Trophoblast cell (in vitro differentiated cells and primary cell): ENCODE results near the gene RGS7.

Experiments
- DNase-seq, 2 donors: peaks; one replicate each; pipeline ENCODE4 v3.0.0-alpha.2; 2016
- H2AFZ ChIP-seq: 2 replicates; pipeline ENCODE4 v1.6.1; 2013; ENCODE audit warnings: low read length, moderate library complexity, mild to moderate bottlenecking; ENCODE audit not compliant: insufficient read depth, poor library complexity
- H2AK5ac ChIP-seq: 2 replicates; pipeline ENCODE4 v1.6.1; 2013; ENCODE audit warnings: mild to moderate bottlenecking, low read length
- H2BK120ac ChIP-seq: 2 replicates; pipeline ENCODE4 v1.6.1; 2013; ENCODE audit warnings: low read length, mild to moderate bottlenecking, moderate library complexity; ENCODE audit not compliant: insufficient read depth, poor library complexity
- H2BK12ac ChIP-seq: 2 replicates; pipeline ENCODE4 v1.6.1; 2013; ENCODE audit warnings: mild to moderate bottlenecking, low read length, moderate library complexity
- H2BK5ac ChIP-seq: 2 replicates; pipeline ENCODE4 v1.6.1; 2013; ENCODE audit warnings: low read length, low read depth, moderate library complexity, mild to moderate bottlenecking; ENCODE audit not compliant: poor library complexity
- H3K14ac ChIP-seq: 2 replicates; pipeline ENCODE4 v1.6.1; 2013; ENCODE audit warnings: mild to moderate bottlenecking, low read length
- H3K18ac ChIP-seq: 2 replicates; pipeline ENCODE4 v1.6.1; 2013; ENCODE audit warnings: mild to moderate bottlenecking, low read length
- H3K23ac ChIP-seq: 2 replicates; pipeline ENCODE4 v1.6.1; 2013; ENCODE audit warnings: low read length
- H3K27ac ChIP-seq: 2 replicates; pipeline ENCODE4 v1.5.1; 2013; ENCODE audit warnings: low read depth, mild to moderate bottlenecking, inconsistent platforms, low read length, moderate library complexity
- H3K27me3 ChIP-seq: 2 replicates; pipeline ENCODE4 v1.6.1; 2013; ENCODE audit warnings: inconsistent platforms, mild to moderate bottlenecking, low read length, moderate library complexity; ENCODE audit not compliant: insufficient read depth
- H3K36me3 ChIP-seq, 2 experiments: 1 replicate in 1 of 2; 2 replicates in 1 of 2; pipeline ENCODE4 v1.6.1; 2013; ENCODE audit warnings: low read length in 2 of 2, mild to moderate bottlenecking in 2 of 2, moderate library complexity in 1 of 2; ENCODE audit not compliant: insufficient read depth in 2 of 2, control insufficient read depth in 1 of 2
- H3K4ac ChIP-seq: 2 replicates; pipeline ENCODE4 v1.6.1; 2013; ENCODE audit warnings: low read depth, mild to moderate bottlenecking, low read length, moderate library complexity
- H3K4me1 ChIP-seq, 2 experiments: 1 replicate in 1 of 2; 2 replicates in 1 of 2; pipeline ENCODE4 v1.6.1; 2013; ENCODE audit warnings: low read length in 2 of 2, mild to moderate bottlenecking in 2 of 2, moderate library complexity in 1 of 2; ENCODE audit not compliant: insufficient read depth in 2 of 2, control insufficient read depth in 1 of 2
- H3K4me2 ChIP-seq: 2 replicates; pipeline ENCODE4 v1.6.1; 2013; ENCODE audit warnings: inconsistent platforms, mild to moderate bottlenecking, low read length, moderate library complexity
- H3K4me3 ChIP-seq: 2 replicates; pipeline ENCODE4 v1.5.1; 2013; ENCODE audit warnings: mild to moderate bottlenecking, low read depth, low read length, inconsistent platforms
- H3K79me1 ChIP-seq: one replicate; pipeline ENCODE4 v1.6.1; 2013; ENCODE audit warnings: low read length
- H3K79me2 ChIP-seq: 2 replicates; pipeline ENCODE4 v1.6.1; 2013; ENCODE audit warnings: low read length, mild to moderate bottlenecking; ENCODE audit not compliant: control insufficient read depth, insufficient read depth, poor library complexity
- H3K9ac ChIP-seq: 2 replicates; pipeline ENCODE4 v1.6.1; 2013; ENCODE audit warnings: mild to moderate bottlenecking, low read length
- H3K9me3 ChIP-seq: 2 replicates; pipeline ENCODE4 v1.6.1; 2013; ENCODE audit warnings: low read depth, mild to moderate bottlenecking, control low read depth, inconsistent platforms, low read length; ENCODE audit not compliant: insufficient read depth
- H4K12ac ChIP-seq: 2 replicates; pipeline ENCODE4 v1.6.1; 2013; ENCODE audit warnings: low read depth, mild to moderate bottlenecking, low read length, moderate library complexity
- H4K8ac ChIP-seq: 2 replicates; pipeline ENCODE4 v1.6.1; 2013; ENCODE audit warnings: low read depth, mild to moderate bottlenecking, low read length, moderate library complexity
- H4K91ac ChIP-seq: one replicate; pipeline ENCODE4 v1.6.1; 2013; ENCODE audit warnings: low read depth, mild to moderate bottlenecking, low read length, moderate library complexity
- WGBS: extraction: QIAGEN DNeasy Blood & Tissue Kit; methylation state at CpG from one replicate; pipeline ENCODE4 v1.1.7; 2013; ENCODE audit warnings: missing lambda C conversion rate; ENCODE audit not compliant: insufficient read length, insufficient coverage; ENCODE audit errors: extremely low coverage; 5-methylcytosine and 5-hydroxymethylcytosine counted together

Gene RGS7

DNA sequence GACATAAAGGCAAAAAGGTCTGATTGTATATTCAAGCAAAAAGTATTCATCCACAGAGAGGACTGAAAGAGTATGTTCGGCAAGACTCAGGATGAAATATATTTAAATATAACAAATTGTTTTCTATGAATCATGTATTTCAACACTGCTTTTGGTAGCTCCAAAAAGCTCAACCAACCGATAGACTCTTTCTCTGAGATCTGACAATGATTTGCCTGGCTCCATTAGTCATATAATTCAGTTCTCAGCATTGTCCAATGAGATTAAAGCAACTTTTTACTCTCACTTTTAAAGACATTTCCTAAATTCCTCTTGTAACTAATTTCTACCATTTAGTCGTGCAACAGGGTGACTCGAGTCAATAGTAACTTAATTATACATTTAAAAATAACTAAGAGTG, 426.0 kb downstream of the RGS7 start:
- H3K9me3 ChIP-seq: no peaks in the 10 kb centered on the region

GRCh38 chr1:240928265-240928664, 428.7 kb downstream of the RGS7 start:
- no peak overlapping the region for H3K4me2 ChIP-seq
- no peak overlapping the region for H4K8ac ChIP-seq
- H2BK5ac ChIP-seq: no peak overlapping the region
- H2BK12ac ChIP-seq: no peak overlapping the region
- H3K4ac ChIP-seq: no peak overlapping the region
- H3K79me2 ChIP-seq: no peaks in the 10 kb centered on the region
- H3K9me3 ChIP-seq: no peaks in the 10 kb centered on the region
- H3K4me3 ChIP-seq: no peak overlapping the region
- H2AFZ ChIP-seq: no peak overlapping the region
- H2BK120ac ChIP-seq: no peak overlapping the region
- H3K36me3 ChIP-seq: no peaks in the 10 kb centered on the region
- H3K18ac ChIP-seq: no peak overlapping the region
- H3K27me3 ChIP-seq: no peaks in the 10 kb centered on the region
- H3K4me1 ChIP-seq: no peaks in the 10 kb centered on the region
- H3K9ac ChIP-seq: no peak overlapping the region
- no CpG with 5 or more reads among the region's 4 CpGs for WGBS
- H3K23ac ChIP-seq: no peak overlapping the region
- no peak overlapping the region for H2AK5ac ChIP-seq
- no peak overlapping the region for H3K27ac ChIP-seq
- H3K79me1 ChIP-seq: no peaks in the 10 kb centered on the region
- no peak for DNase-seq
- no peak overlapping the region for H3K14ac ChIP-seq
- no peak overlapping the region for H4K91ac ChIP-seq
- no peak overlapping the region for H4K12ac ChIP-seq

More for the DNA sequence above, 426.0 kb downstream of the RGS7 start:
- no peak overlapping the region for H3K18ac ChIP-seq
- H2BK12ac ChIP-seq: no peak overlapping the region
- no peak overlapping the region for H2BK5ac ChIP-seq
- no peak overlapping the region for H3K4ac ChIP-seq
- H3K14ac ChIP-seq: no peak overlapping the region
- H3K27me3 ChIP-seq: no peaks in the 10 kb centered on the region
- H3K4me2 ChIP-seq: no peak overlapping the region
- WGBS: no CpG with 5 or more reads among the region's 4 CpGs
- no peak overlapping the region for H3K9ac ChIP-seq
- H3K4me1 ChIP-seq: no peaks in the 10 kb centered on the region
- H2BK120ac ChIP-seq: no peak overlapping the region
- H3K79me1 ChIP-seq: no peaks in the 10 kb centered on the region
- no peak overlapping the region for H4K91ac ChIP-seq
- no peak overlapping the region for H3K27ac ChIP-seq
- H3K36me3 ChIP-seq: no peaks in the 10 kb centered on the region
- no peak overlapping the region for H3K23ac ChIP-seq
- no peaks in the 10 kb centered on the region for H3K79me2 ChIP-seq
- no peak overlapping the region for H2AK5ac ChIP-seq
- no peak overlapping the region for H2AFZ ChIP-seq
- H3K4me3 ChIP-seq: no peak overlapping the region
- no peak overlapping the region for H4K8ac ChIP-seq
- DNase-seq: no peak
- H4K12ac ChIP-seq: no peak overlapping the region

GRCh38 chr1:240927821-240928220, 429.2 kb downstream of the RGS7 start:
- DNase-seq: no peak
- Histone ChIP-seq H3K4me1 (no peaks in the 10 kb centered on the region), H4K91ac (no peak overlapping the region), H3K36me3 (no peaks in the 10 kb centered on the region), H3K18ac (no peak overlapping the region), H3K9me3 (no peaks in the 10 kb centered on the region), H3K4me2 (no peak overlapping the region), H3K4ac (no peak overlapping the region), H3K79me1 (no peaks in the 10 kb centered on the region), H3K4me3 (no peak overlapping the region), H3K9ac (no peak overlapping the region), H2AK5ac (no peak overlapping the region), H2BK12ac (no peak overlapping the region), H4K12ac (no peak overlapping the region), H2AFZ (no peak overlapping the region), H2BK120ac (no peak overlapping the region), H4K8ac (no peak overlapping the region), H3K27ac (no peak overlapping the region), H3K14ac (no peak overlapping the region), H3K79me2 (no peaks in the 10 kb centered on the region), H3K23ac (no peak overlapping the region), H3K27me3 (no peaks in the 10 kb centered on the region), H2BK5ac (no peak overlapping the region)
- no CpG with 5 or more reads among the region's 3 CpGs for WGBS

- Histone ChIP-seq H2BK5ac (no peak overlapping the region), H2BK12ac (no peak overlapping the region)
Measured at GRCh38 chr1:240925273-240925672, 431.7 kb downstream of the RGS7 start.

More at GRCh38 chr1:240925273-240925672, 431.7 kb downstream of the RGS7 start:
- Histone ChIP-seq H3K36me3 (no peaks in the 10 kb centered on the region), H3K27ac (no peak overlapping the region), H3K27me3 (no peaks in the 10 kb centered on the region), H2BK120ac (no peak overlapping the region), H3K4me1 (no peaks in the 10 kb centered on the region), H3K4me2 (no peak overlapping the region), H2AK5ac (no peak overlapping the region), H3K79me2 (no peaks in the 10 kb centered on the region), H3K14ac (no peak overlapping the region), H3K9ac (no peak overlapping the region), H4K8ac (no peak overlapping the region), H3K4me3 (no peak overlapping the region), H4K12ac (no peak overlapping the region), H3K18ac (no peak overlapping the region), H3K79me1 (no peaks in the 10 kb centered on the region), H3K23ac (no peak overlapping the region), H3K4ac (no peak overlapping the region), H4K91ac (no peak overlapping the region), H3K9me3 (no peaks in the 10 kb centered on the region), H2AFZ (no peak overlapping the region)
- no CpG with 5 or more reads among the region's 4 CpGs for WGBS
- no peak for DNase-seq
